Keratinocyte (primary cell): Measurements from ENCODE around the gene NOX3.

Source experiments
- CTCF ChIP-seq, 3 experiments: IDR thresholded peaks in 1 of 3; conservative IDR thresholded peaks in 1 of 3; optimal IDR thresholded peaks in 1 of 3; 2 replicates in 2 of 3; 3 replicates in 1 of 3; pipeline versions ENCODE3 to v1.5.1; 2011; ENCODE audit warnings: low read length in 3 of 3, mild to moderate bottlenecking in 3 of 3, moderate library complexity in 2 of 3, control low read depth in 1 of 3, inconsistent platforms in 1 of 3; ENCODE audit not compliant: insufficient read depth in 2 of 3; ENCODE audit errors: extremely low read depth in 1 of 3
- EZH2 ChIP-seq: IDR thresholded peaks from one replicate; pipeline ENCODE4 v1.6.1; 2012; ENCODE audit warnings: inconsistent platforms, mild to moderate bottlenecking, low read length, moderate library complexity

GRCh38 chr6:155402656-155403304 lies 52.9 kb downstream of the NOX3 start:
- TF ChIP-seq CTCF (optimal IDR thresholded peaks at IDR 0.05 in 1 of 3, IDR thresholded peaks at IDR 0.05 in 1 of 3, conservative IDR thresholded peaks at IDR 0.05 in 1 of 3; ENCODE audit: extremely low read depth in 1 of 3, insufficient read depth in 2 of 3, low read length in 3 of 3) (no peak), EZH2 (no peak)
